Lower leg skin (tissue), 3 donors: ENCODE results near the gene NHERF1.

Experiments used
- CTCF ChIP-seq, 3 donors: fragments of 450-650 bp; IDR thresholded peaks; one replicate each; pipeline ENCODE4 v1.5.1; 2016; ENCODE audit warnings: antibody characterized with exemption in 3 of 3, mild to moderate bottlenecking in 3 of 3, moderate library complexity in 2 of 3
- POLR2A ChIP-seq, 2 donors: fragments of 450-650 bp; IDR thresholded peaks; one replicate each; pipeline ENCODE4 v1.6.1; 2016 to 2017; ENCODE audit warnings: antibody characterized with exemption in 2 of 2, mild to moderate bottlenecking in 1 of 2, moderate library complexity in 1 of 2

- TF ChIP-seq CTCF (IDR thresholded peaks at IDR 0.05): no peak
- no peak for TF ChIP-seq POLR2A (IDR thresholded peaks at IDR 0.05)
These were observed 2.1 kb downstream of the NHERF1 start for GRCh38 chr17:74750327-74751069.
